MCF 10A (cell line): ENCODE measurements around the gene GDI1. TPM values are rescaled to one million over a fixed set of nuclear protein-coding genes. Genes with fewer than 3 reads are reported as not detected.

Experiments
- BruUV-seq: library from RNA; stranded (reverse); fragments of 400-500 nt; replicated peaks from 2 replicates; lab custom pipeline; 2021; lab: Mats Ljungman, UMichigan
- CTCF ChIA-PET: fragments of 300-600 bp; sonication (Branson Sonifier 250); formaldehyde crosslinking; extraction: SDS; loops from one replicate; lab custom pipeline; 2021; ENCODE audit warnings: antibody characterized with exemption, inconsistent platforms; lab: Yijun Ruan, JAX
- POLR2A ChIA-PET: fragments of 300-600, 350-650 bp; sonication (Branson Sonifier 250); formaldehyde crosslinking; extraction: SDS; loops from one replicate; lab custom pipeline; 2020; ENCODE audit warnings: antibody characterized with exemption, inconsistent platforms; lab: Yijun Ruan, JAX
- DNase-seq: peaks from one replicate; pipeline ENCODE4 v3.0.0-alpha.2; 2018; ENCODE audit not compliant: unreplicated experiment
- H3K27ac Mint-ChIP-seq: one replicate; pipeline ENCODE4 v1.8.0; 2022; ENCODE audit warnings: mild to moderate bottlenecking, low read depth, mixed read lengths; ENCODE audit not compliant: unreplicated experiment
- H3K27me3 Mint-ChIP-seq: one replicate; pipeline ENCODE4 v1.8.0; 2022; ENCODE audit warnings: mixed read lengths; ENCODE audit not compliant: insufficient read depth, unreplicated experiment
- H3K36me3 Mint-ChIP-seq: one replicate; pipeline ENCODE4 v1.8.0; 2022; ENCODE audit warnings: mild to moderate bottlenecking, moderate library complexity, mixed read lengths; ENCODE audit not compliant: insufficient read depth, unreplicated experiment
- H3K4me1 Mint-ChIP-seq: one replicate; pipeline ENCODE4 v1.8.0; 2022; ENCODE audit warnings: mixed read lengths; ENCODE audit not compliant: insufficient read depth, unreplicated experiment
- H3K4me3 Mint-ChIP-seq: one replicate; pipeline ENCODE4 v1.8.0; 2022; ENCODE audit warnings: mild to moderate bottlenecking, moderate library complexity, mixed read lengths; ENCODE audit not compliant: unreplicated experiment
- H3K9me3 Mint-ChIP-seq: one replicate; pipeline ENCODE4 v1.8.0; 2022; ENCODE audit warnings: mixed read lengths; ENCODE audit not compliant: unreplicated experiment
- intact Hi-C: fragments of 100-400 bp; cut with micrococcal nuclease; formaldehyde crosslinking; loops from 2 replicates; pipeline ENCODE4 v1.14.1; 2022
- total RNA-seq: library from RNA; stranded (reverse); gene quantifications from 2 replicates; pipeline ENCODE4 v1.2.3, GENCODE V29; 2022
- TF ChIP-seq, protein P1 (sequence below): fragments of 200-600 bp; IDR thresholded peaks from one replicate; pipeline ENCODE4 v1.8.0; 2022; ENCODE audit warnings: antibody characterized with exemption, mild to moderate bottlenecking; ENCODE audit not compliant: unreplicated experiment

GDI1 gene
- total RNA-seq, 1 experiment from 2014 or later: 89.9 TPM

DNA sequence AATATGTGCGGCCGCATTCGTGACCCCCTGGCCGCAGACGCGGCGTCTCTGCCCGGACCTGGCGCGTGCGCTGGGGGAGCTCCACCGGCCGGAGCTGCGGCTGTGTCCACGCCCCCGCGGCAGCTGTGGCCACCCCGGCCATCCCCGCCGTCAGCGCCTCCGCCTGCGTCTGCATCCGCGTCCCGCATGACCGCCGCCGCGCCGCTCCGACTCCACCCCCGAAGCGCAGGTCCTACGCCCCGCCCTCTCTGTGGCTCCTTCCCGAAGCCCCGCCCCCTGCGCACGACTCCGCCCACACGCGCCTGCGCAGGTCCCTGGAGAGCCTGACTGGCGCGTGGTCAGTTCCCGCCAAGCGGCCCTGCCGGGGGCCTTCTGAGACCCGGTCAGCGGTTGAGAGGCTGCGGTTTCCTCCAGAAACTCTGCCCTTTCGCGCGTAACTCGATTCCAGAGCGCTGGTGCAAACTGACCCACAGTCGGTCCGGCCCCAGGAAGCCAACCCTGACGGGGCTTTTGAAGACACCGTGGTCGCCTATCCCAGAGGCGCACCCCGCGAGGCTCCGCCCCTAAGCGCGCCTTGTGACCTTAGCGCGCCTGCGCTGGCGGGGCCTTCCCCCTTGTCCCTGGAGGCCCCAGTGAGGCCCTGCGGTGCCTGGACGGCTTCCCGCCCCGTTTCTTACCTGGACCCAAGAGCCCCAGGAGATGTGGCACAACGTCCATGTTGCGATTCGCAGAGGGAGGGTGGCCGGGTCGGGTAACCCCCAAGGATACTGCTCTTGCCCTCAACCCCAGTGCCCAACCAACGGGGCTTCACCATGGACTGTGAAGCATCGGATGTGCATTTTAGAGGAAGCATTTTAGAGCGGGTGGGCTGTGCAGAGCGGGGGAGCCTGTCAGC, 42.0 kb downstream of the GDI1 start, which contains the start of gene LAGE3:
Gene LAGE3 (minus strand): TSS at position 554 of the 895 bp plus-strand sequence. CDS start 366 bp downstream, at position 188.
- no TSS peak for BruUV-seq
- H3K27me3 Mint-ChIP-seq: peaks cover 23% of the 10 kb centered on the region
- no peaks in the 10 kb centered on the region for H3K9me3 Mint-ChIP-seq
- peaks cover 12% of the 10 kb centered on the region for H3K36me3 Mint-ChIP-seq
- peak; percentile 84 for DNase-seq
- TF ChIP-seq, protein P1, sequence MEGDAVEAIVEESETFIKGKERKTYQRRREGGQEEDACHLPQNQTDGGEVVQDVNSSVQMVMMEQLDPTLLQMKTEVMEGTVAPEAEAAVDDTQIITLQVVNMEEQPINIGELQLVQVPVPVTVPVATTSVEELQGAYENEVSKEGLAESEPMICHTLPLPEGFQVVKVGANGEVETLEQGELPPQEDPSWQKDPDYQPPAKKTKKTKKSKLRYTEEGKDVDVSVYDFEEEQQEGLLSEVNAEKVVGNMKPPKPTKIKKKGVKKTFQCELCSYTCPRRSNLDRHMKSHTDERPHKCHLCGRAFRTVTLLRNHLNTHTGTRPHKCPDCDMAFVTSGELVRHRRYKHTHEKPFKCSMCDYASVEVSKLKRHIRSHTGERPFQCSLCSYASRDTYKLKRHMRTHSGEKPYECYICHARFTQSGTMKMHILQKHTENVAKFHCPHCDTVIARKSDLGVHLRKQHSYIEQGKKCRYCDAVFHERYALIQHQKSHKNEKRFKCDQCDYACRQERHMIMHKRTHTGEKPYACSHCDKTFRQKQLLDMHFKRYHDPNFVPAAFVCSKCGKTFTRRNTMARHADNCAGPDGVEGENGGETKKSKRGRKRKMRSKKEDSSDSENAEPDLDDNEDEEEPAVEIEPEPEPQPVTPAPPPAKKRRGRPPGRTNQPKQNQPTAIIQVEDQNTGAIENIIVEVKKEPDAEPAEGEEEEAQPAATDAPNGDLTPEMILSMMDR: no peak
- ChIA-PET CTCF (interaction anchor here (1.1 kb wide), 1 partner anchor 55 kb away, joined by 3 read pairs; no protein-coding TSS in a partner anchor), POLR2A (interaction anchor here (1.1 to 1.4 kb wide), 2 partner anchors 12 to 21 kb away, joined by 5 to 6 read pairs; partner anchors contain the start of genes PLXNA3 and SLC10A3)
- H3K4me1 Mint-ChIP-seq: peaks cover 7% of the 10 kb centered on the region
- intact Hi-C loops: no loop called here
- peak within 1 kb of the TSS; percentile 23 for H3K27ac Mint-ChIP-seq
- peak within 1 kb of the TSS; percentile 72 for H3K4me3 Mint-ChIP-seq

DNA sequence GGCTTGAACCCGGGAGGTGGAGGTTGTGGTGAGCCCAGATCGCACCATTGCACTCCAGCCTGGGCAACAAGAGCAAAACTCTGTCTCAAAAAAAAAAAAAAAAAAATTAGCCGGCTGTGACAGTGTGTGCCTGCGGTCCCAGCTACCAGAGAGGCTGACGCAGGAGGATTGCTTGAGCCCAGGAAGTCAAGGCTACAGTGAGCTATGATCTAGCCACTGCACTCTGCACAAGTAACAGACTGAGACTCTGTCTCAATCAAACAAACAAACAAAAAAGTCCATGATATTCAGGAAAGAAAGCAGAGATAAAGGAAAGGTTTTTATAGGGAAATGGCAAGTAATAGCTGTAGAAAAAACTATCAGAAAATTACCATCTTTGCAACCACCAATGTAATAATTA, 44.2 kb downstream of the GDI1 start:
- POLR2A ChIA-PET: interaction anchor here (1.1 kb wide), 1 partner anchor 34 kb away, joined by 4 read pairs; the partner anchor contains the start of gene FAM3A
- CTCF ChIA-PET: interaction anchor here (0.6 kb wide), 1 partner anchor 54 kb away, joined by 4 read pairs; no protein-coding TSS in a partner anchor
- intact Hi-C loops: no loop called here
- DNase-seq: no peak
- H3K27ac Mint-ChIP-seq: no peak overlapping the region
- TF ChIP-seq, protein P1: no peak
- no peak overlapping the region for H3K4me3 Mint-ChIP-seq
- peaks cover 15% of the 10 kb centered on the region for H3K36me3 Mint-ChIP-seq
- H3K9me3 Mint-ChIP-seq: no peaks in the 10 kb centered on the region
- peaks cover 7% of the 10 kb centered on the region for H3K4me1 Mint-ChIP-seq
- peaks cover 23% of the 10 kb centered on the region for H3K27me3 Mint-ChIP-seq
- BruUV-seq: no TSS peak

DNA sequence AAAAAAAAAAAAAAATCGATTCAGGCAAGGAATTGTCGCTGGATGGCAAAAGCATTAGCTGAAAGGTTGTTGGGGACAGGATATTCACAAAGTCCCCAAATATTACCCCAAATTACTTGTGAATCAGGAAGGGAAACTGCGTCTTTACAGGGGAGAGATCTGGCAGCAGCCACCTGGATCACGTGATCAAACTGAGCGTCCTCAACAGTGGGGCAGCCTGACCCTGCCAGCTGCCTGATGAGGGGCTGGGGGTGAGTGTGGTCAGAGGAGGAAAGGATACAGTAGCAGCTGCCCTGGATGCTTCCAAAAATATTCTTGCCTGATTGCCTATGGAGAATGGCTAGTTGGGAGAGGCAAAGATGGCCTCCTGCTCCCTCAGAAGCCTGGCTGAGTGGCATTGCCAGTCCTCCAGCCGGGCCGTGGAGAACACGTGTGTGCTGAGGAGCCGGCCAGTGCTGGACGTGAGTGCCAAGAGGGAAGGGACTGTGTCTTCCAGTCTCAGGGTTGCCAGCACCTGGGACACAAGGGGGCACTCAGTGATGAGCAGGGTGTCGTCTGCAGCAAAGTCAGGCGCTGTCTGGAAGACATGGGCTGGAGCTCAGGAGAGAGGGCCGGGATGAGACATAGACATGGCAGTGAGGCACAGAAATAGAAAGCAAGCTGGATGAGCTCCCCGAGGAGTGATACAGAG, 45.1 kb downstream of the GDI1 start:
- H3K9me3 Mint-ChIP-seq: no peaks in the 10 kb centered on the region
- TF ChIP-seq, protein P1: no peak
- peaks cover 23% of the 10 kb centered on the region for H3K27me3 Mint-ChIP-seq
- peaks cover 15% of the 10 kb centered on the region for H3K36me3 Mint-ChIP-seq
- no peak for DNase-seq
- intact Hi-C loops: no loop called here
- no peak overlapping the region for H3K27ac Mint-ChIP-seq
- BruUV-seq: no TSS peak
- H3K4me3 Mint-ChIP-seq: no peak overlapping the region
- ChIA-PET CTCF (interaction anchor here (0.6 to 1.5 kb wide), 3 partner anchors 53 to 82 kb away, joined by 3 to 4 read pairs (median 4); no protein-coding TSS in a partner anchor), POLR2A (interaction anchor here (1.1 kb wide), 1 partner anchor 34 kb away, joined by 4 read pairs; the partner anchor contains the start of gene FAM3A)
- peaks cover 7% of the 10 kb centered on the region for H3K4me1 Mint-ChIP-seq
